NCI-H128 (cell line): ENCODE results near the gene LGI1.

Experiments used
- DNase-seq: peaks from one replicate; lab custom pipeline; 2025; ENCODE audit not compliant: unreplicated experiment; lab: John Stamatoyannopoulos, UW

LGI1 gene

DNA sequence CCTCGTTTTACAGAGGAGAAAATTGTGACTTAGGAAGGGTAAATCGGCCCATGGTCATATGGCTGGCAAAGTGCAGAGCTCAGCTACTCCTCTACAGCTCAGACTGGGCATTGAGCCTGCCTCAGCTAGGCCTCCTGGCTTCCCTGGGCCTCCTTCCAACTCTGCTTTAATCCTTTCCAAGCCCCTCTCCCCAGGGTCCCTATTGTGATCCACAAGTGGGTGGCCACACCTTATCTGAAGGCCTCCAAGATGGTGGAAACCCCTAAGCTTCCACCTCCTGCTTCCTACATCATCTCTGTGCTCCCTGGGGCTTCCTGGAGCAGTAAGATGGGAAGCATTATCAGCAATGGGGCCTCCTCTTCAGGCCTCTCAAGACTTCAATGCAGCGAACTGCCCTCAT is 3.0 kb upstream of the LGI1 start:
- no peak for DNase-seq

DNA sequence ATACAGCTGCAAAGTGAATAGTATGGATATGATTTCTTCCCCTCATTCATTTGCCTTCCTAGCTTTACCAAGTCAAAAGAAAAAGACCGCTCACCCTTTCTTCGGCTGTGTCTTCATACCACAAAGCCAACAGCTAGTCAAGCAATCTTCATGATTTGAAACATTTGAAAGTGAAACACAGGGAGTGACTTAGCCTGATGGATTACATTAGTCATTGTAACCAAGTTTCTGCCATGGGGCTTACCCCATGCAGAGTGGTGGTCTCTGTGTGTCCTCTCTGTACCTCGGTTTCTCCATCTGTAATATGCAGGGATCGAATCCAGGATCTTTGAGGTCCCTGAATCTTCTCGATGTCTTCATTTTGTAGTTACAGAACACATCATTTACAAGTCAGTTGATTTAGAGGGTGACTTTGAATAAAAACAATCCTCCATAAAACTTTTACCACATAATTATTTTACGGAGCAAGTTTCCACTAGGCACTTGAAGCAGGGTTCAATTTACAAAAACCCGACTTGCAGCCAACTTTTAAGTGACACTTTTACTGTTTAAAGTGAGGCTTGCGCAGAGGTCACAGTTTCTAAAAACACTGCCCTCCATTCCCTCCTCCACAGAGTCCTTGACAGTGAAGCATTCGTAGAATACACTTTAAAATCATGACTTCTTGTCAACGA is 2.2 kb upstream of the LGI1 start:
- DNase-seq: no peak

GRCh38 chr10:93756118-93756517 is 1.6 kb upstream of the LGI1 start:
- DNase-seq: no peak

- DNase-seq: no peak
Observed at GRCh38 chr10:93757136-93757535, 600 bp upstream of the LGI1 start.

DNA sequence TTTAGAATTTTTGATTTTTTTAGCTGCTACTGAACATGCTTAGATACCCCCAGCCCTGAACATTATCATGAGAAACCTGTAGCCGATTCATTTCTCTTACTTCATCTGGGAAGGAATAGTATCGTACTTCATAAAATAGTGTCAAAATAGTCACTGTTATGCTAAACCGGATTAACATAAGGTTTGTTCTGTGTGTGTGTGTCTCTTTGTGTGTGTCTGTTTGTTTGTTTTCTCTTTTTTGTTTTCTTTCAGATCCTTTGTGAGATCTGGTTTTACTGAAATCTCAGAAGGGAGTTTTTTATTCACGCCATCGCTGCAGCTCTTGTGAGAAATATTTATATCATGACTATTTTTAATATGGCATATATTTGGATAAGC is 761 bp downstream of the LGI1 start:
- DNase-seq: no peak

DNA sequence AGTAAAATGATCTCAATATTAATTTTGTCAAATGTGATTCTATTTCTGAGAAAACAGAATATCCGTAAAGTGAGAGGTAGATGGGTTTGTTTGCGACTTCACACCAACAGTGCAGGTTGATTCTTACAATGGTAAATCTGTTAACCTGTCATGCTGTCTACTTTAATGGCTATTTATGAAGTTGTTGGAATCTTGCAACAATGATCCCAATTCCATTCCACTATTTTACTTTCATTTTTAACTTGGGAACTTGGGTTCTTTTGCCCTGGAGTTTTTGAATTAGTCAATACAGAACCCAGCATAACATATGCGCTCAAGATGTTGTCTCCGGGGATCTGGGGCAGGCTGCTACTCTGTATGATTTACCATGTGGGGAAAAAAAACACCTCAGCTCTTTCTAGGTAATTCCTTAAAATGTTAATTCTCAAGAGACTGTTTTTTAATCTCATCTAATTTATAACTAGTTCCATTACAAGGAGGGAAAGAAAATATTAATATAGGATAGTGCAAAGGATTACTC is 1.2 kb downstream of the LGI1 start:
- no peak for DNase-seq

DNA sequence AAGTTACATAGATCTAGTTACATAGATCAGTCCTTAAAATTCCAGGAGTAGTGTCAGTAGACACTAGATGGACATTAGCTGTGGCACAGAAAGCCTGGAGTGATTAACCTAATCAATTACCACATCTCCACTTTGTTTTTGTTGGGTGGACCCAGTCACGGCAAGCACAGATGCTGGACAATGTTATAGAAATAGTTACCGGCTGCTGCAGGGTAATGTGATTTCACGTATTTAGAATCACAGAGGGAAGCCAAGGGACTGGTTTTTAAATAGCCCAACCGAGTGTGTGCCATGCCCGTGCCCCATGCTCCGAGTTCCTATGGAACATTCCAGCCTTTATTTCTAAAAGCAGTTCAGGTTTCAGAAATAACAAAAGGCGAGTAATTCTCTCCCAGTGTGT is 2.8 kb downstream of the LGI1 start:
- no peak for DNase-seq

DNA sequence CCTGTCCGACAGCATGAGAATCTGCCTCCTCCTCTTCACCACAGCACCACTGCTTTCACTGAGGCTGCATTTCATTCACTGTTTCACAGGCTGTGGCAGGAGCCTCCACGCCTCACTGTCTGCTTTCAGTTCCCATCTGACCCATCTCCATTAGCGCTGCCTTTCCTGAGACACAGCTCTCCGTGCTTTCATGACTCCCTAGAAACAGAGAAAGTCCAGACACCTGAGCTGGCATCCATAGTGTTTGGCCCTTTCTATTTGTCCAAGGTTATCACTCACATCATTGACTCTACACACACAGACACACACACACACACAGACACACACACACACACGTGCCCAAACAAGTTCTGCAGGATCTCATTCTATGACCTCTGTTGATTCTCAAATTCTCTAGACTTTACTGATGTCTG is 5.2 kb downstream of the LGI1 start:
- DNase-seq: no peak

DNA sequence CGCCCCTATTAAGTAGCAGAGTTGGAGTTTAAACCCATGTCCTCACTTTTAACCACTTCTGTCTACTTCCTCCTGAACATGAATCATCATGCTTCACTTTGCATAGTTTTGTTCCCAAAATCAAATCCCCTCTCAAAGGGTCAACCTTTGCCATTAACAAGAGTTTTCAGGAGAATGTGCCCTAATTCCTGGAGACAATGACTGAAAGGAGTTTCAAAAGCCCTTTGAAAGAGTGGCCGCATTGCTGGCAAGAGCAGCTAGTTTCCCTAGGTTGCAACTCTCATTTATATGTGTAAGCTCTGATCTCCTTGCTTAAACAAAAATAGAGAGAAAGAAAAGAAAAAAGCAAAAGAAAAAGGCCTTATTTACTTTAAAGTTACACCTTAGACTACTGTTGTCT is 9.2 kb downstream of the LGI1 start:
- DNase-seq: no peak

GRCh38 chr10:93767724-93768399 is 10.1 kb downstream of the LGI1 start:
- DNase-seq: no peak

GRCh38 chr10:93768892-93769291 is 11.2 kb downstream of the LGI1 start:
- no peak for DNase-seq

DNA sequence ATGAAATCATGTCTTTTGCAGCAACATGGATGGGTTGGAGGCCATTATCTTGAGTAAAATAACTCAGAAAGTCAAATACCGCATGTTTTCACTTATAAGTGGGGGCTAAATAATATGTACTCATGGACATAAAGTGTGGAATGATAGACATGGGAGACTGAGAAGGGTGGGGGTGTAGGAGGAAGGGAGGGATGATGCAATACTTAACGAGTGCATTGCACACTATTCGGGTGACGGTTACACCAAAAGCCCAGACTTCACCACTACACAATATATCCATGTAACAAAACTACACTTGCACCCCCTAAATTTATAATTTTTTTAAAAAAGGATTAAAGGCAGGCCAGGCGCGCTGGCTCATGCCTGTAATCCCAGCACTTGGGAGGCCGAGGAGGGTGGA is 13.6 kb downstream of the LGI1 start:
- DNase-seq: no peak

DNA sequence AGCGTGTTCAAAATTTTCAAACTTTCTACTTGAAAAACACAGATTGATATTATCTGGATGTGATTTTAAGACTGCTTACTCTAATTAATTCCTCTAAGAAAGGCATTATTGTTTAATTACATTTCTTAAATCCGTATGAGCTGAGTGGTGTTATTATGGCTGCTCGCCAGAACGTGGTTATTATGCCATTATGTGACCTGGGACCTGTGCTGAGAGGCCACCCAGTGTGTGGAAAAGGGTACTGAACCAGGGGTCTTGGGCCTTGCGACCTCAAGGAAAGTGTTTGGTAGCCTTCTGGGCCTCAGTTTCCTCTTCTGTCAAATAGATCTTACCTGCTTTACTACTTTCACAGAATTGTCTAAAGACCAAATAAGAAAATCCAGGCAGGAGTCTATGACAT is 15.4 kb downstream of the LGI1 start:
- DNase-seq: no peak

DNA sequence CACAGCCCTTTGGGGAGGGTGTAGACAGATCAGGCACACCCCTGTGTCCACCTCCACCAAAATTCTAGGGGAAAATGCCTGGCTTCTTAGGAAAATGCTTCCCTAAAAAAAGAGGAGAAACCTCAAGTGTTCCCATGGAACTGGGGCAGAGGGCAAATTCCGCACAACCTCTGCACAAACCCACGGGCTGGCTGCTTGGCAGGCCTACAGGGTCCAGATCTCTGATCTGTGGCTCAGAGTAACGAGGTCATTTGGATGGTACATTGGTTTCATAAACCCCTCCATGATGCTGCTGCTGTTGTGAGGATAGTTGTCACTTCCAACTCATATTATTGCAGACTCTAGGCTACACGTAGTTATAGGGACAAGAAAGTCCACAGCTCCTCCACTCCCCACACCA is 16.0 kb downstream of the LGI1 start:
- DNase-seq: no peak

DNA sequence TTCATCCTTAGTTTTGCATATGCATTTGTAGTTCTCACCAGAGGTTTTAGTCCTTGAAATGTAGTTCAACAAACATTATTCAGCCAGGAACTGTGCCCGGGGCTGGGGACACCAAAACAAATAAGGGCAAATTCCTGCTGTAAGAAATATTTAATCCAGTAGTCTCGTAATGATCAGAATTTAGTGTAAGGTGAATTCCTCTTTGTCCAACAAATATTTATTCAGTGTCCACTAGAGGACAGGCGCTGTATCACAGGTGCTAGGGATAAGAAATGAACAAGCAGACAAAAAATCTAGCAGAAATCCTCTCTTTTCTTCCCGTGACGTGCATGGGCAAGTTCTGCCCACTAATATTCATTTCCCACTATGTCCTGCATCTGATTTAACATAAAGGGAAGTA is 17.6 kb downstream of the LGI1 start:
- no peak for DNase-seq

- DNase-seq: no peak
Observed at GRCh38 chr10:93777092-93777491, 19.4 kb downstream of the LGI1 start.

DNA sequence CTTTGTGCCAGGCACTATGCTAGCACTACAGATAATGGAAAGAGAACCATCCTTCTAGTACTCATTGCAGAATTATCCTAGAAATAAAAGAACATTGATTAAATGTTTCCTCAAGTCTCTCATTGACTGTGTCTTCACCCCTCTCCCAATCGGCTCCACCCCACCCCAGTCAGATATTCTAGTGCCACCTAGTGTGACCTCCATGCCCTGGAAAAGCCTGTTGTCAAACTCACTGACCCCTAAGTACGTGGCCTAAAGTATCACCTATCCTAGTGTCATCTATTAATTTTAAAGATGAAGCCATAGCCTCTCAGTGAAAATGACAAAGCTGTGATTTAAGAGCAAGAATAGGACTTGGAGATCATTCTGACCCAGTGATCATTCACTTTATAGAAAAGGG is 26.3 kb downstream of the LGI1 start:
- DNase-seq: no peak

DNA sequence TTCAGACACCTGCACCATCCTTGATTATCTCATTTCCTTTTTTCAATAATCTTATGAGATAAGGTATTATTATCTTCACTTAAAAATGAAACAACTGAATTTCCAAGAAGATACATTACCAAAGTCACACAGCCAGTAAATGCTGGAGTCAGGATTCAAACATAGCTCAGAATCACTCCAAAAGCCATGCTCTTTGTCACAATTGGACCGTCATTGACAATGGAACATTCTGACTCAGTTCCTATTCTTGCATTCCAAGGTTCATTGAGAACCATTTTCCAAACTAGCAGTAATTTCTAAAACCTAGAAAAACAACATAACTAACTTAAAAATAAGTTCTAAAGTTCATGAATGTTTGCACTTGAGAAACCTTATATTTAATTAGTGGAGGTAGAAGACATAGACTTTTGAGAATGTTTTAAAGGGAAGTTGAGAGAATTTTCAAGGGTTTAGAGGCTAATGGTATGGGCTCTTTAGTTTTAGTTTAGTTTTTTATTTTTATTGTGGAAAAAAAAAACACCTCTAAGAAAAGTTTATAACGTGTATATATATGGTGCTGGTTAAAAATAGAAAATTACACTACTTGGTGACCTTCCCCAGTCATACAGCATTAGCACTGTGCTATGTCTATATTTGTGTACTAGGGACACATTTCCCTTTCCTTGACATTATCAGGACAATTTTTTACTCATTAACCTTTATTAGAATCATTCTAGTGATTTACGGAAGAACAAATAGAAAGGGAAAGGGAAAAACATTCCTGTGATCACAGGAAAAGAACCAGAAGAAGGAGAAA is 30.9 kb downstream of the LGI1 start:
- DNase-seq: no peak

DNA sequence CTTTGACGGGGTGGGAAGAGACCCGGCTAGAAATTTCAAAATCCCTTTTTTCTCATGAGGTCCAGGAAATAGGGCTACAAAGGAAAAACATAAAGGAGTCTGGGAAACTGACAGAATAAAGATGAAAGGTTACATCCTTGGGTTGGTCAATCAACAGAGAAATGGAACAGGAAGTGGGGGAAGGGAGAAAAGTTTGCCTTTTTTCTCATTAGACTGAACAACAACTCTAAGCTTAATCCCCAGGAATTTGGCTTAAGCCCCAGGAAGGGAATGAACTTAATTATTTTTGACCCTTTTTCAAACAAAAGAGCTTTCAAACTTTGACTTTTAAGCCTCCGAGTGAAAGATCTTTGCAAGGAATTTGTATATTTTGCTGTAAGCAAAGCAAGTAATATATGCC is 32.7 kb downstream of the LGI1 start:
- no peak for DNase-seq

DNA sequence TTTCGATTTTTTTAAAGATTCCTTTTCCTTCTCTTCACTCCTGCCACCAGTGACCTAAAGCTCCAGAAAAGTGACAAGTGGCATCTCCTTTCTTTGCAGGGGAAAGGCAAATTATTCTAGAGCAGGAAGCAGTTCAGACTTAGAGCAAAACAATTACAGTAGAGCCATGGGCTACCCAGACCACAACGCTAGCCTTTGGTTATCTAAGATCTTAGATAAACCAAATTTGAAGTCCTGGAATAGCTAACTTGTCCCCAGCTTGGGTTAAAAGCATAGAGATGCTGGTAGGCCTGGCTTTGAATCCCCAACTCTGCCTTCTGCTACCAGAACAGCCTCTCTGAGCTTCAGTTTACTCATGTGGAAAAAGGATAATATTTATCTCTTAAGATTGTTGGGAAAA is 38.4 kb downstream of the LGI1 start:
- DNase-seq: no peak

DNA sequence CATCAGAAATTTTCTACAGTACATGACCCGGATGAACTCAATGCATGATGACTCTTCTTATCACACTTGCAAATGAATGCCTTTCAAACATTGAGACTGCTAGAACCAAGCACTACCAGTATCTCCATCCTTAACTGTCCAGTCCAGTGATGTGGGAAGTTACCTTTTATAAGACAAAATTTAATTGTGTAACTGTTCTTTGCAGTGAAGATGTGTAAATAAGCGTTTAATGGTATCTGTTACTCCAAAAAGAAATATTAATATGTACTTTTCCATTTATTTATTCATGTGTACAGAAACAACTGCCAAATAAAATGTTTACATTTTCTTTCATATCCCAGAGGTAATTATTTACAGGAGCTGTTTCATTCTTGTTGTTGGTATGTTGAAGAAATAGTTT is 40.1 kb downstream of the LGI1 start:
- no peak for DNase-seq

- no peak for DNase-seq
Observed at GRCh38 chr10:93799155-93799708, 41.5 kb downstream of the LGI1 start.
